ENCODE data around the gene TMEM120A. TPM values are rescaled to one million over a fixed set of nuclear protein-coding genes. Genes with fewer than 3 reads are reported as not detected.

Gene TMEM120A
- polyA plus RNA-seq, 3 donors, result 65.5 to 79.9 (median 76.1) TPM

DNA sequence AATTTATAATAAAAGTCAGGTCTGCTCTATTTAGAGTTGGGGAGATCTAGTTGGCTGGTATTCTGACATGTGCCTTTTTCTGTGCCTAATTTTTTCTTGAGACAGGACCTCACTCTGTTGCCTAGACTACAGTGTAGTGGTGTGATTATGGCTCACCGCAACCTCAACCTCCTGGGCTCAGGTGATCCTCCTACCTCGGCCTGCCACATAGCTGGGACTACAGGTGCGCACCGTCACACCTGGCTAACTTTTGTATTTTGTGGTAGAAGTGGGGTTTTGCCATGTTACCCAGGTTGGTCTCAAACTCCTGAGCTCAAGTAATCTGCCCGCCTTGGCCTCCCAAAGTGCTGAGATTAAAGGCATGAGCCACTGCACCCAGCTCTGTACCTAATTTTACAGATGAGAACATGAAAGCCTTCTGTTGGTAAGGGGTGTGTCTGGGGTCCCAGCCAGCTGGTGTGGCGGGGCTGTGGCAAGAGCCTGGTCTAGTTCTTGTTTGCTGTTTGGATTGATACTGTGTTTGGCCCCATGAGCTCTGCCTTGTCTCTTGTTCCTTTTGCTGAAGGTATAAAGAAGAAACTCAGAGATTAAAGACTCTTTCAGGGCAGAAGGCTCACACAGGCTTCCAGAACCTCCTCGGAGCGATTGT is 48.1 kb downstream of the TMEM120A start:
- intact Hi-C loops (cut with micrococcal nuclease), result no loop called here
- Mint-ChIP-seq H3K4me3 (no peak overlapping the region), H3K4me1 (peaks cover 58% of the 10 kb centered on the region), H3K9me3 (no peaks in the 10 kb centered on the region), H3K36me3 (peaks cover 24 to 45% of the 10 kb centered on the region in 2 donors), H3K27me3 (ENCODE audit: low read depth in 3 of 3) (peaks cover 0 to 8% (median 6%) of the 10 kb centered on the region in 3 donors), H3K27ac (peak overlapping the region; percentile 86 to 95 (median 92))
- Histone ChIP-seq H3K4me1 (ENCODE audit: control insufficient read depth in 1 of 2, insufficient read depth in 2 of 2, low read length in 2 of 2) (peaks cover 44 to 49% of the 10 kb centered on the region in 2 donors), H3K27me3 (ENCODE audit: control insufficient read depth in 2 of 2, insufficient read depth in 2 of 2, low read length in 2 of 2) (no peaks in the 10 kb centered on the region), H3K4me2 (replicated peaks; ENCODE audit: extremely low read depth, low read length, poor library complexity, severe bottlenecking) (peak overlapping the region; percentile 43), H3K9me3 (replicated peaks in 1 of 2; ENCODE audit: control insufficient read depth in 1 of 2, insufficient read depth in 1 of 2, low read length in 2 of 2) (no peaks in the 10 kb centered on the region), H3K27ac (ENCODE audit: low read depth in 1 of 2, low read length in 2 of 2) (peak overlapping the region; percentile 61 to 76), H4K20me1 (ENCODE audit: insufficient read depth, low read length) (peaks cover 8% of the 10 kb centered on the region), H2AFZ (ENCODE audit: insufficient read depth, low read depth, low read length, poor library complexity, severe bottlenecking) (no peak overlapping the region), H3K9ac (ENCODE audit: insufficient read depth, low read length, poor library complexity, severe bottlenecking) (no peak overlapping the region), H3K79me2 (ENCODE audit: insufficient read depth, low read length) (peaks cover 50% of the 10 kb centered on the region), H3K36me3 (replicated peaks in 1 of 2; ENCODE audit: control insufficient read depth in 1 of 2, insufficient read depth in 2 of 2, low read length in 2 of 2) (peaks cover 5 to 13% of the 10 kb centered on the region in 2 donors), H3K4me3 (replicated peaks in 1 of 3; ENCODE audit: low read depth in 2 of 3, low read length in 3 of 3) (no peak overlapping the region)
- no peak for DNase-seq
- TF ChIP-seq, protein P1, sequence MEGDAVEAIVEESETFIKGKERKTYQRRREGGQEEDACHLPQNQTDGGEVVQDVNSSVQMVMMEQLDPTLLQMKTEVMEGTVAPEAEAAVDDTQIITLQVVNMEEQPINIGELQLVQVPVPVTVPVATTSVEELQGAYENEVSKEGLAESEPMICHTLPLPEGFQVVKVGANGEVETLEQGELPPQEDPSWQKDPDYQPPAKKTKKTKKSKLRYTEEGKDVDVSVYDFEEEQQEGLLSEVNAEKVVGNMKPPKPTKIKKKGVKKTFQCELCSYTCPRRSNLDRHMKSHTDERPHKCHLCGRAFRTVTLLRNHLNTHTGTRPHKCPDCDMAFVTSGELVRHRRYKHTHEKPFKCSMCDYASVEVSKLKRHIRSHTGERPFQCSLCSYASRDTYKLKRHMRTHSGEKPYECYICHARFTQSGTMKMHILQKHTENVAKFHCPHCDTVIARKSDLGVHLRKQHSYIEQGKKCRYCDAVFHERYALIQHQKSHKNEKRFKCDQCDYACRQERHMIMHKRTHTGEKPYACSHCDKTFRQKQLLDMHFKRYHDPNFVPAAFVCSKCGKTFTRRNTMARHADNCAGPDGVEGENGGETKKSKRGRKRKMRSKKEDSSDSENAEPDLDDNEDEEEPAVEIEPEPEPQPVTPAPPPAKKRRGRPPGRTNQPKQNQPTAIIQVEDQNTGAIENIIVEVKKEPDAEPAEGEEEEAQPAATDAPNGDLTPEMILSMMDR (IDR thresholded peaks at IDR 0.05), result no peak
- WGBS (ENCODE audit: insufficient coverage), result 93% methylated on average over 4 of the region's 8 CpGs

DNA sequence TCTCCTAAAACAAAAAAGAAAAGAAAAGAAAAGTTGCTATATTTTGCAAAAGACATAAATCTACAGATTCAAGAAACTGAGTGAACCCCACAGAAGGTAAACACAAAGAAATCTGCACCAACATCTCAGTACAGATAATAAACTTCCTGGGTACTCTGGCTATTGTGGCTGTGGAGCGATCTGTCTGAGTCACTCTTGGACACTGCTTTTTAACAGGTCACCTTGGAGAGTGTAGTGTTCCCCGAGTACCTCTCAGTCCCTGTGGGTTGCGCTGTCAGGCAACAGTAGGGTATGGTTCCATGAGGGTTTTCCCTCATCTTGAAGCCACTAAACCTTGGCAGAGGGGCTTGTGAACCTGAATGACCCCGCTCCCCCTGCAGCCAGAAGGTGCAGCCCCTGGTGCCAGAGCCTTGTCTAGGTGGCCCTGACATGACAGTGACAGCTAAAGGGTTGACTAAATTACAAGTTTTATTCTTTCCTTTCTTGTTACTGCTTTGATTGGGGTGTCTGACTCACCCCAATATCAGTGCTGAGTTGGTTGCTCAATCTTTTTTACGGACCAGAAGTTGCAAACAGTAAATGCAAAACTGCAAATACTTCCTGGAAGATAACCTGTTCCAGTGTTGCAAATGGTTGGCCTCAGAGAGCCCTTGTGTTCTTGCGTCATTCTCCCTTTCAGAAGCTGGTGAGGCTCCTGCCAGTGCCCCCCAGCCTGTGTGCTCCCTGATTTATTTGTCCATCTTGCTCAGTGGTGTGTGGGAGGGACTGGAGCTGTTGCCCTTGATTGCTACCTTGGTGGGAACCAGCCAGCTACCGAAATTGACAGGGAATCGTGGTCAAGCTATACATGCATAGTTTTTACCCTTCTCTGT is 48.9 kb downstream of the TMEM120A start:
- Histone ChIP-seq H3K4me3 (replicated peaks in 1 of 3; ENCODE audit: low read depth in 2 of 3, low read length in 3 of 3) (peak overlapping the region in 1 of 3 experiments; percentile 29), H3K9me3 (replicated peaks in 1 of 2; ENCODE audit: control insufficient read depth in 1 of 2, insufficient read depth in 1 of 2, low read length in 2 of 2) (no peaks in the 10 kb centered on the region), H3K36me3 (replicated peaks in 1 of 2; ENCODE audit: control insufficient read depth in 1 of 2, insufficient read depth in 2 of 2, low read length in 2 of 2) (peaks cover 9 to 13% of the 10 kb centered on the region in 2 donors), H3K9ac (ENCODE audit: insufficient read depth, low read length, poor library complexity, severe bottlenecking) (no peak overlapping the region), H4K20me1 (ENCODE audit: insufficient read depth, low read length) (peaks cover 16% of the 10 kb centered on the region), H3K27ac (ENCODE audit: low read depth in 1 of 2, low read length in 2 of 2) (peak overlapping the region; percentile 61 to 76), H3K27me3 (ENCODE audit: control insufficient read depth in 2 of 2, insufficient read depth in 2 of 2, low read length in 2 of 2) (no peaks in the 10 kb centered on the region), H3K4me1 (ENCODE audit: control insufficient read depth in 1 of 2, insufficient read depth in 2 of 2, low read length in 2 of 2) (peaks cover 36 to 41% of the 10 kb centered on the region in 2 donors), H2AFZ (ENCODE audit: insufficient read depth, low read depth, low read length, poor library complexity, severe bottlenecking) (no peak overlapping the region), H3K79me2 (ENCODE audit: insufficient read depth, low read length) (peaks cover 53% of the 10 kb centered on the region), H3K4me2 (replicated peaks; ENCODE audit: extremely low read depth, low read length, poor library complexity, severe bottlenecking) (peak overlapping the region; percentile 43)
- peak; percentile 73 to 89 (median 86) for DNase-seq
- Mint-ChIP-seq H3K9me3 (no peaks in the 10 kb centered on the region), H3K4me1 (peaks cover 50% of the 10 kb centered on the region), H3K36me3 (peaks cover 26 to 53% of the 10 kb centered on the region in 2 donors), H3K27ac (peak overlapping the region; percentile 86 to 95 (median 92)), H3K27me3 (ENCODE audit: low read depth in 3 of 3) (peaks cover 0 to 8% (median 6%) of the 10 kb centered on the region in 3 donors), H3K4me3 (peak overlapping the region; percentile 30 to 51)
- WGBS (ENCODE audit: insufficient coverage), result 47% methylated on average over 5 of the region's 8 CpGs
- intact Hi-C loops (cut with micrococcal nuclease), result no loop called here
- TF ChIP-seq, protein P1 (IDR thresholded peaks at IDR 0.05), result peak; percentile 10

Measured in CD14-positive monocyte (primary cell).